Fibroblast of villous mesenchyme (primary cell): ENCODE measurements around the gene KBTBD12. TPM values are rescaled to one million over a fixed set of nuclear protein-coding genes. Genes with fewer than 3 reads are reported as not detected.
A peak's percentile ranks its signal among the peaks of the same experiment; 100 is the strongest.

Experiments
- DNase-seq: peaks from one replicate; pipeline ENCODE4 v3.0.0-alpha.2; 2010; ENCODE audit warnings: low read depth
- H3K4me3 ChIP-seq: 2 replicates; pipeline ENCODE4 v1.5.1; 2011; ENCODE audit warnings: low read depth, mild to moderate bottlenecking, low read length
- total RNA-seq: library from RNA; depleted of rRNA; stranded (reverse); fragments of >200 nt; gene quantifications from 2 replicates; pipeline ENCODE4 v1.2.3, GENCODE V29; 2012
- TF ChIP-seq, protein P1 (sequence below): IDR thresholded peaks from 2 replicates; pipeline ENCODE4 v1.5.1; 2012; ENCODE audit warnings: low read depth, mild to moderate bottlenecking, low read length; ENCODE audit not compliant: insufficient read depth

KBTBD12 gene
- total RNA-seq, 1 donor = not detected

DNA sequence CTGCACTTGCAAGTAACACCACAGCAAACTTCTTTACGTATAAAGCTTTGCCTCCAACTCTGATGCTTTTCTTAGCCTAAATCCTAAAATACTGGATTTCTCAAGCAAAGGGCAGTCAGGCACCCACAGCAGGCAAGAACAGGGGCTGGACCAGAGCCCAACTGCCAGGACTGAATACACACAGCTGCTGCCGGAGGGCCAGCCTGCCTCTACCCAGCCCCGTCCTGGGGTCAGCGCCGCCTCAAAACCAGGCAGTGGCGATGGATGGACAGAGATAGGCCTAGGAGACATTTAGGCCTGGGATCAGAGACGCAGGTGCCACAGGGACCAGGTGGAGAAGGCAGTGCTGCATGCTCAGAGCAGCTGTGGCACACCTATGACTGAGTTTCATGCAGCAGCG, 89.6 kb downstream of the KBTBD12 start:
- no peak for DNase-seq
- H3K4me3 ChIP-seq = no peak overlapping the region
- TF ChIP-seq, protein P1, sequence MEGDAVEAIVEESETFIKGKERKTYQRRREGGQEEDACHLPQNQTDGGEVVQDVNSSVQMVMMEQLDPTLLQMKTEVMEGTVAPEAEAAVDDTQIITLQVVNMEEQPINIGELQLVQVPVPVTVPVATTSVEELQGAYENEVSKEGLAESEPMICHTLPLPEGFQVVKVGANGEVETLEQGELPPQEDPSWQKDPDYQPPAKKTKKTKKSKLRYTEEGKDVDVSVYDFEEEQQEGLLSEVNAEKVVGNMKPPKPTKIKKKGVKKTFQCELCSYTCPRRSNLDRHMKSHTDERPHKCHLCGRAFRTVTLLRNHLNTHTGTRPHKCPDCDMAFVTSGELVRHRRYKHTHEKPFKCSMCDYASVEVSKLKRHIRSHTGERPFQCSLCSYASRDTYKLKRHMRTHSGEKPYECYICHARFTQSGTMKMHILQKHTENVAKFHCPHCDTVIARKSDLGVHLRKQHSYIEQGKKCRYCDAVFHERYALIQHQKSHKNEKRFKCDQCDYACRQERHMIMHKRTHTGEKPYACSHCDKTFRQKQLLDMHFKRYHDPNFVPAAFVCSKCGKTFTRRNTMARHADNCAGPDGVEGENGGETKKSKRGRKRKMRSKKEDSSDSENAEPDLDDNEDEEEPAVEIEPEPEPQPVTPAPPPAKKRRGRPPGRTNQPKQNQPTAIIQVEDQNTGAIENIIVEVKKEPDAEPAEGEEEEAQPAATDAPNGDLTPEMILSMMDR = no peak

DNA sequence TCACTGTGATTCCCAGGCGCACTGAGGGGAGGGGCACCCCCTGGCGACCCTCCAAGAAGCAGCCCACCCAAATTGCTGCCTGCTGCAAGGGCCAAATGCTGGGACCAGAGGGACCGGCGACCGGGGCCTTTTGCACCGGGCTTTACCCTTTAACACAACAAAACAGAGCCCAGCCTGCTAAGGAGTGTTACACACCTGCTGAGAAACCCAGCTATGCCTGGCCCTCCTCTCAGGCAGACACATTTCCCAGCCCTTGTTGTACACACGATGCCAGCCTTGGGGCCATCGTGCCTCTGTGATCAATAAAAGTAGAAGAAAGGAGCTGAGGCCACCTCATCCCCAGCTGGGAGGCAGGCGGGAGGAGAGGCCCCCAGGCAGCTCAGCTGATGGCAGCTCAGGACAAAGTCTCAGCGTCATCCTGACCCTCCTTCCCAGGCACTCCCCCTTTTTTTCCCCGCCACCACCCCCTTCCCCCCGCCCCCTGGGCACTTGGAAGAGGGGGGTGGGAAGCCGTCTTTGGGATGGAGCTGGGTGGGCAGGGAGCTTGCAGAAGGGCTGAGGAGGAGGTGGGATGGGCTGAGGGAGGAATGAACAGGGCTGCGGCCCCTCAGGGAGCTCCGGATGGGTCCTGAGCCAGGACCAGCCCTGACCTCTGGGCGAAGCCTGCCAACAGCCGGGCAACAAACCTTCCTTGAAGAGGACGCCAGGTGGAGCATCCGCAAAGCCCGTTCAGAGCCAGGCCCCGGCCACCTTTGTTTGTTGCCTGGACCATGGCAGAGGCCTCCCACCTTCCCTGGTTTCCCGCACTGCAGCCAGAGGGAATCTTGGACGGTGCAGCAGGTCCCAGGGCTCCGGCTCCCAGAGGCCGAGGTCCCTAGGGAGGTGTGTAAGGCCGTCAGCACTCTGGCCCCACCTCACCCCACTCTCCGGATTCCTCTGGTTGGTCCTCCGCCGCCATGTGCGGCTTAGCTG, 91.3 kb downstream of the KBTBD12 start:
- TF ChIP-seq, protein P1 = no peak
- no peak overlapping the region for H3K4me3 ChIP-seq
- DNase-seq = no peak

DNA sequence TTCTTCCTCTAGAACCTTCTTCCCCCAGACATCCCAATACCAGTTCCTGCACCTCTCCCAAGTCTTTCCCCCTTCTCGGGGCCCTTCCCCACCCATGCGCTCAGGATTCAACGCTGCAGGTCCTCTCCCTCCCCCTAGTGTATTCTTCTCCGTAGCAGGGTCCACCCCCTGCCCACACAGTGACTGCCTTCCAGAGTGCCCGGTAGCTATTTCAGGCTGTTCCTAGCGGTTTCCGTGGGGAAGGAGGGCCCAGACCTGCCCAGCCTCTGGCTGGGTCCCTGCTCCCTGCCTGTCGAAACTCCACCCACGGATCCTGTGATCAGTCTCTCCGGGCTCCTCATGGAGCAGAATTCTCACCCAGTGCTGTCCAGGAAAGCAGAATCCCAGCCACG, 92.0 kb downstream of the KBTBD12 start:
- DNase-seq = no peak
- no peak overlapping the region for H3K4me3 ChIP-seq
- TF ChIP-seq, protein P1 = no peak

DNA sequence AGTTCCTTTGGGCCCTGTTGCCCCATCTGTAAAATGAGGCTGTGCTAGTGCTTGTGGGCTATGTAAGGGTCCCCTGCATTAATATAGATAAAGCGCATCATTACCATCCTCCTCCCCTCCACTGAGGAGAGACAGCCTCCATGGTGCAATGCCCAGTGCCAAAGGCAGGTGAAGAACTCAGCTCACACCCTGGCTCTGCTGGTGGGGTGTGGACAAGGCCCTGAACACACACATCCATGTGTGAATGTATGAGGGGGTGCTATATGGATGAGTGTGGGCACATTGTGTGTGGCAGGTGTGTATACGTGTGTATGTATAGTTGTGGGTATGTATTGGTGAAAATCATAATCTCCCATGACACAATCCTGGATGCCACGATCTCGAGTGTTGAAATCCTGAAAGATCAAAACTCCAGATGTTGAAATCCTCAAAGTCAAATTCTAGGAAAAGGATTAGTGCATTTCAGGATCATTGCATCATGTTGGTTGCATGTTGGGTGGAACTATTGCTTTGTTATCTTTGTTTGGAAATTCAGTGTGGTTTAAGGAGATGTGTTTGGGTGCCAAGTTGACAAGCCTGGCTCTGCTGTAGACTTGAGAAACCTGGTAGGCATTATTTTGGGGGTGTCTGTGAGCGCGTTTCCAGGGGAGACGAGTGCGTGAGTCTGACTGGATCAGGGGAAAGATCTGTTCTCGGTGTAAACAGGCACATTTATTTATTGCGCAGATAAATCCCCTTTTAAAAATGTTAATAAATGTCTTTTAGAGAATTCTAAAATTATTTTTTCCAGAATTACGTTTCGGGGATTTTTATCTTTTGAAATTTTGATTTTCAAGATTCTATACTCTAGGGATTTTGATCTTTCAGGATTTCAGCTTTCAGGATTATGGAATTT, 95.2 kb downstream of the KBTBD12 start:
- TF ChIP-seq, protein P1 = peak; percentile 4
- no peak overlapping the region for H3K4me3 ChIP-seq
- DNase-seq = peak; percentile 92

DNA sequence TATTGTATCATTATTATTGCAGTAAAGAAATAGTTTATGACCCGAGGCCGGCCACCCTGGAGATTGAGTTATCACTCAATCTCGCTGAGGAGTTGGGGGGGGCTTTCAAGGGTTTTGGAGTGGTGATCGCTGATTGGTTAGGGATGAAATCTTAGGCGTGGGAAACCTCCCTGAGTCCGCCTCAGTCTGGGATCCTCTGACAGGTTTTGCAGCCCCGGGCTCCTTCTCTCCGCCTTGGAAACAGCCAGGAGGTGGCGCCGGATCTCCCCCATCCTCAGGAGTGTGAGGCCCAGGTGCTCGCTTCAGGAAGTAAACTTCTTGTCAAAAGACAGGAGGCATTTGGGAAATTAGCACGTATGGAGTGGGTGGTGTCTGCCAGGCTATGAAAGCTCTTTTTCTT, 96.1 kb downstream of the KBTBD12 start:
- H3K4me3 ChIP-seq = no peak overlapping the region
- TF ChIP-seq, protein P1 = peak; percentile 57
- DNase-seq = peak; percentile 53

DNA sequence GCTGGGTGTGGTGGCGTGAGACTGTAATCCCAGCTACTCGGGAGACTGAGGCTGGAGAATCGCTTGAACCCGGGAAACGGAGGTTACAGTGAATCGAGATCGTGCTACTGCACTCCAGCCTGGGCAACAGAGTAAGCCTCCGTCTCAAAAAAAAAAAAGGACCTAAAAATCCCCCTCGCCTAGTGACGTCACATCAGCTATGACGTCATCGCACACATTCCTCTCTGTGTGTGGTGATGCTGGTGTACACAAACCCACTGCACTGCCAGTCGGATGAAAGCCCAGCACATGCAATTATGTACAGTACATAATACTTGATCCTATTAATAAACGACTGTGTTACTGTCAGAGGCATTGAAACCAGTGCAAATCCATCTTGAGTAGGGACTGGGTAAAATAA, 97.0 kb downstream of the KBTBD12 start:
- no peak for DNase-seq
- no peak overlapping the region for H3K4me3 ChIP-seq
- TF ChIP-seq, protein P1 = no peak
